Thyroid gland (tissue), 4 donors: Measurements from ENCODE around the gene ALG10.

Source experiments
- POLR2A ChIP-seq, 2 donors: fragments of 450-650 bp; IDR thresholded peaks; one replicate each; pipeline ENCODE4 v1.6.1; 2017; ENCODE audit warnings: antibody characterized with exemption in 2 of 2, mild to moderate bottlenecking in 2 of 2, moderate library complexity in 1 of 2
- TF ChIP-seq, protein P1 (sequence below), 6 experiments: fragments of 200-600 bp in 3 of 6; fragments of 450-650 bp in 3 of 6; sonication (generic) in 3 of 6; IDR thresholded peaks; one replicate each; pipeline ENCODE4 v1.5.1; 2016 to 2019; ENCODE audit warnings: antibody characterized with exemption in 6 of 6, mild to moderate bottlenecking in 2 of 6, inconsistent platforms in 1 of 6, moderate library complexity in 1 of 6

DNA sequence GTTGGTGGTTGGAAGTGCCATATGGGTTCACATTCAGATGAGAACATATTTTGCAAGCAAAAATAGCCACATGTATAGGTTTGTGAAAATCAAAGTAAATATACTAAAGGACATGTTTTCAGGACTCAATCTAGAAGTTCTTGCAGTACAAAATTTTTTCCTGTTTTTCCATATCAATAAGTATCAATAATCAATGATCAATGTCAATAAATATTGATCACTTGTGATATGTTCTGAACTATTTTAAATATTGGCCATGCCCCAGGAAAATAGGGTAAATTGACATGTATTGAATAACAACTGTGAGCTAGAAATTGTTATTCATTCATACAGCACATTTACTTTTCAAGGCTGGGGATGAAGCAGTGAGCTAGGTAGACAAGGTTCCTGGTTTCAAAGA lies 24.3 kb downstream of the ALG10 start:
- TF ChIP-seq, protein P1, sequence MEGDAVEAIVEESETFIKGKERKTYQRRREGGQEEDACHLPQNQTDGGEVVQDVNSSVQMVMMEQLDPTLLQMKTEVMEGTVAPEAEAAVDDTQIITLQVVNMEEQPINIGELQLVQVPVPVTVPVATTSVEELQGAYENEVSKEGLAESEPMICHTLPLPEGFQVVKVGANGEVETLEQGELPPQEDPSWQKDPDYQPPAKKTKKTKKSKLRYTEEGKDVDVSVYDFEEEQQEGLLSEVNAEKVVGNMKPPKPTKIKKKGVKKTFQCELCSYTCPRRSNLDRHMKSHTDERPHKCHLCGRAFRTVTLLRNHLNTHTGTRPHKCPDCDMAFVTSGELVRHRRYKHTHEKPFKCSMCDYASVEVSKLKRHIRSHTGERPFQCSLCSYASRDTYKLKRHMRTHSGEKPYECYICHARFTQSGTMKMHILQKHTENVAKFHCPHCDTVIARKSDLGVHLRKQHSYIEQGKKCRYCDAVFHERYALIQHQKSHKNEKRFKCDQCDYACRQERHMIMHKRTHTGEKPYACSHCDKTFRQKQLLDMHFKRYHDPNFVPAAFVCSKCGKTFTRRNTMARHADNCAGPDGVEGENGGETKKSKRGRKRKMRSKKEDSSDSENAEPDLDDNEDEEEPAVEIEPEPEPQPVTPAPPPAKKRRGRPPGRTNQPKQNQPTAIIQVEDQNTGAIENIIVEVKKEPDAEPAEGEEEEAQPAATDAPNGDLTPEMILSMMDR (IDR thresholded peaks at IDR 0.05), result no peak
- no peak for TF ChIP-seq POLR2A (IDR thresholded peaks at IDR 0.05)
